Large intestine (tissue), 3 donors: ENCODE data around the gene HOXB8. TPM values are rescaled to one million over a fixed set of nuclear protein-coding genes. Genes with fewer than 3 reads are reported as not detected.
A peak's percentile ranks its signal among the peaks of the same experiment; 100 is the strongest.

Source experiments
- DNase-seq, 2 donors: peaks; one replicate each; pipeline versions ENCODE4 v3.0.0 to v3.0.0-alpha.2; 2013
- H3K27ac ChIP-seq: one replicate; pipeline ENCODE4 v1.5.1; 2013; ENCODE audit warnings: low read length
- H3K27me3 ChIP-seq: 2 replicates; pipeline ENCODE4 v1.6.1; 2013; ENCODE audit warnings: low read length; ENCODE audit not compliant: control insufficient read depth, insufficient read depth
- H3K36me3 ChIP-seq: 2 replicates; pipeline ENCODE4 v1.6.1; 2013; ENCODE audit warnings: low read length; ENCODE audit not compliant: control insufficient read depth, insufficient read depth
- H3K4me1 ChIP-seq: one replicate; pipeline ENCODE4 v1.6.1; 2013; ENCODE audit warnings: low read length; ENCODE audit not compliant: control insufficient read depth, insufficient read depth
- H3K4me3 ChIP-seq: one replicate; pipeline ENCODE4 v1.5.1; 2013; ENCODE audit warnings: low read length
- H3K9me3 ChIP-seq: one replicate; pipeline ENCODE4 v1.6.1; 2013; ENCODE audit warnings: mild to moderate bottlenecking, low read depth, low read length, moderate library complexity; ENCODE audit not compliant: control insufficient read depth
- WGBS: methylation state at CpG from one replicate; pipeline ENCODE4 v1.1.5; 2013; ENCODE audit warnings: low lambda C conversion rate; ENCODE audit not compliant: insufficient coverage; 5-methylcytosine and 5-hydroxymethylcytosine counted together
- polyA plus RNA-seq: library from polyadenylated mRNA; unstranded; fragments of 120-200 nt; gene quantifications from one replicate; pipeline ENCODE4 v1.2.1, GENCODE V29; 2013

HOXB8 gene
- polyA plus RNA-seq, 1 donor = 1.8 TPM

- H3K4me1 ChIP-seq = peaks cover 29% of the 10 kb centered on the region
- H3K27ac ChIP-seq = no peak overlapping the region
- H3K4me3 ChIP-seq = no peak overlapping the region
- peaks cover 22% of the 10 kb centered on the region for H3K9me3 ChIP-seq
- WGBS = no CpG with 5 or more reads among the region's 9 CpGs
- H3K36me3 ChIP-seq = no peaks in the 10 kb centered on the region
- no peak for DNase-seq
- peaks cover 98% of the 10 kb centered on the region for H3K27me3 ChIP-seq
Measured at GRCh38 chr17:48606892-48607614, 8.0 kb downstream of the HOXB8 start.

GRCh38 chr17:48605991-48606891 lies 8.9 kb downstream of the HOXB8 start:
- H3K36me3 ChIP-seq = no peaks in the 10 kb centered on the region
- peaks cover 16% of the 10 kb centered on the region for H3K9me3 ChIP-seq
- peak overlapping the region; percentile 78 for H3K27ac ChIP-seq
- peaks cover 98% of the 10 kb centered on the region for H3K27me3 ChIP-seq
- peaks cover 32% of the 10 kb centered on the region for H3K4me1 ChIP-seq
- no peak for DNase-seq
- H3K4me3 ChIP-seq = no peak overlapping the region
- 0% methylated on average over 2 of the region's 41 CpGs for WGBS

GRCh38 chr17:48605409-48605919 lies 9.6 kb downstream of the HOXB8 start:
- 41% methylated on average over 2 of the region's 10 CpGs for WGBS
- Histone ChIP-seq H3K4me1 (peaks cover 30% of the 10 kb centered on the region), H3K9me3 (peaks cover 10% of the 10 kb centered on the region), H3K36me3 (no peaks in the 10 kb centered on the region), H3K27me3 (peaks cover 98% of the 10 kb centered on the region), H3K4me3 (peak overlapping the region; percentile 59), H3K27ac (peak overlapping the region; percentile 78)
- no peak for DNase-seq

GRCh38 chr17:48604770-48605329 lies 10.2 kb downstream of the HOXB8 start, which contains the start of gene HOXB6:
HOXB6 (minus strand) TSS chr17:48604986; CDS start chr17:48598150, 6,836 bp downstream.
- Histone ChIP-seq H3K36me3 (no peaks in the 10 kb centered on the region), H3K4me1 (peaks cover 30% of the 10 kb centered on the region), H3K4me3 (peak within 1 kb of the TSS; percentile 59), H3K9me3 (peaks cover 6% of the 10 kb centered on the region), H3K27ac (peak within 1 kb of the TSS; percentile 78), H3K27me3 (peaks cover 98% of the 10 kb centered on the region)
- WGBS = 9% methylated on average over 8 of the region's 16 CpGs
- no peak for DNase-seq

GRCh38 chr17:48603959-48604769 lies 10.9 kb downstream of the HOXB8 start:
- H3K27me3 ChIP-seq = peaks cover 98% of the 10 kb centered on the region

GRCh38 chr17:48601539-48602425 lies 13.3 kb downstream of the HOXB8 start:
- H3K27ac ChIP-seq = no peak overlapping the region
- DNase-seq = no peak
- 18% methylated on average over 3 of the region's 35 CpGs for WGBS
- peaks cover 99% of the 10 kb centered on the region for H3K27me3 ChIP-seq
- H3K9me3 ChIP-seq = peaks cover 14% of the 10 kb centered on the region
- peaks cover 42% of the 10 kb centered on the region for H3K4me1 ChIP-seq
- peak overlapping the region; percentile 59 for H3K4me3 ChIP-seq
- no peaks in the 10 kb centered on the region for H3K36me3 ChIP-seq

More at GRCh38 chr17:48603959-48604769, 10.9 kb downstream of the HOXB8 start:
- Histone ChIP-seq H3K4me1 (peaks cover 30% of the 10 kb centered on the region), H3K9me3 (peaks cover 6% of the 10 kb centered on the region), H3K36me3 (no peaks in the 10 kb centered on the region), H3K4me3 (peak overlapping the region; percentile 59), H3K27ac (peak overlapping the region; percentile 78)
- 14% methylated on average over 1 of the region's 21 CpGs for WGBS
- no peak for DNase-seq

- WGBS = 0% methylated on average over 1 of the region's 4 CpGs
- DNase-seq = no peak
- no peak overlapping the region for H3K27ac ChIP-seq
- peaks cover 99% of the 10 kb centered on the region for H3K27me3 ChIP-seq
- H3K36me3 ChIP-seq = no peaks in the 10 kb centered on the region
- H3K9me3 ChIP-seq = peaks cover 14% of the 10 kb centered on the region
- peaks cover 42% of the 10 kb centered on the region for H3K4me1 ChIP-seq
- H3K4me3 ChIP-seq = no peak overlapping the region
Measured at GRCh38 chr17:48601207-48601538, 13.9 kb downstream of the HOXB8 start.

- peak overlapping the region; percentile 39 for H3K27ac ChIP-seq
- peaks cover 42% of the 10 kb centered on the region for H3K4me1 ChIP-seq
- peaks cover 13% of the 10 kb centered on the region for H3K9me3 ChIP-seq
- no CpG with 5 or more reads among the region's 17 CpGs for WGBS
- peaks cover 99% of the 10 kb centered on the region for H3K27me3 ChIP-seq
- H3K4me3 ChIP-seq = no peak overlapping the region
- no peak for DNase-seq
- peaks cover under 1% of the 10 kb centered on the region for H3K36me3 ChIP-seq
Measured at GRCh38 chr17:48600244-48601098, 14.6 kb downstream of the HOXB8 start.
